HEK293 (cell line): ENCODE results near the gene SLC38A6.

Experiments used
- HOXA7 ChIP-seq: sonication (generic); formaldehyde crosslinking; IDR thresholded peaks from 2 replicates; pipeline ENCODE4 v1.8.1; 2022; ENCODE audit warnings: missing genetic modification reagents, borderline replicate concordance
- ZNF391 ChIP-seq: fragments of 450-650 bp; formaldehyde crosslinking; IDR thresholded peaks from 2 replicates; pipeline ENCODE4 v1.5.1; 2016; ENCODE audit warnings: low read depth, missing biosample characterization, missing genetic modification characterization, borderline replicate concordance
- ZNF423 ChIP-seq: fragments of 450-650 bp; formaldehyde crosslinking; IDR thresholded peaks from 2 replicates; pipeline ENCODE4 v1.5.1; 2016; ENCODE audit warnings: missing biosample characterization, missing genetic modification characterization
- ZNF580 ChIP-seq: fragments of 450-650 bp; formaldehyde crosslinking; IDR thresholded peaks from 2 replicates; pipeline ENCODE4 v1.5.1; 2016; ENCODE audit warnings: missing biosample characterization, missing genetic modification characterization

DNA sequence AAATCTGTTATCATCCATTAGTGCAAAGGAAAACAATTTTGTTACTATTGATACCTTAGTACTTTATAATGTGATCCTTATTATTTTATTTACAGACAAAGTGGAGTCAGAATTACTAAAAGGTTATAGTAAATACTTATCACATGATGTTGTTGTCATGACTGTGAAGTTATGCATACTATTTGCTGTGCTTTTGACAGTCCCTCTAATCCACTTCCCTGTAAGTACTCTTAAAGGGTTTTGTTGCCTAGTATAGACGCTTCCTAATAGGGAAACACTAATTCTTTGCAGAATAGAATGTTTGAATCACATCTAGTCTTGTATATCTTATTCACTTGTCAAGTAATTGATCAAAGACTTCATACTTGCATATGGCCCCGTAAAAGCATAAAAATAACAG lies 69.4 kb downstream of the SLC38A6 start:
- TF ChIP-seq ZNF391 (tag by site-specific recombination) = no peak
- no peak for TF ChIP-seq ZNF580 (tag by site-specific recombination)
- TF ChIP-seq ZNF423 (tag by site-specific recombination) = no peak
- TF ChIP-seq HOXA7 (CRISPR knock-in tag) = no peak
